SK-N-SH treated with all-trans-retinoic acid at 6 μM for 48 hours (cell line): Measurements from ENCODE around the gene DSCAM.

Experiments
- ISL1 ChIP-seq: fragments of 250-450 bp; sonication (Bioruptor Pico); IDR thresholded peaks from 2 replicates; pipeline ENCODE4 v2.1.2; 2022; ENCODE audit warnings: mild to moderate bottlenecking, moderate library complexity
- OSR1 ChIP-seq: fragments of 250-450 bp; sonication (Bioruptor Pico); IDR thresholded peaks from 2 replicates; pipeline ENCODE4 v1.8.0; 2022; ENCODE audit warnings: moderate library complexity, mild to moderate bottlenecking, inconsistent platforms
- SNAI2 ChIP-seq: fragments of 250-450 bp; sonication (Bioruptor Pico); IDR thresholded peaks from 2 replicates; pipeline ENCODE4 v1.5.0; 2020; ENCODE audit warnings: mild to moderate bottlenecking, moderate library complexity
- ZFP3 ChIP-seq: fragments of 250-450 bp; sonication (Bioruptor Pico); IDR thresholded peaks from 2 replicates; pipeline ENCODE4 v1.5.0; 2020; ENCODE audit warnings: mild to moderate bottlenecking, moderate library complexity
- ZFP30 ChIP-seq: fragments of 450-650 bp; formaldehyde crosslinking; IDR thresholded peaks from 2 replicates; pipeline ENCODE4 v1.5.0; 2022; ENCODE audit warnings: mild to moderate bottlenecking, moderate library complexity
- TF ChIP-seq, protein P1 (sequence below): fragments of 250-450 bp; sonication (Bioruptor Pico); IDR thresholded peaks from 2 replicates; pipeline ENCODE4 v1.8.0; 2020; ENCODE audit warnings: mild to moderate bottlenecking, moderate library complexity, borderline replicate concordance
- TF ChIP-seq, protein P2 (sequence below): fragments of 250-450 bp; sonication (Bioruptor Pico); IDR thresholded peaks from 2 replicates; pipeline ENCODE4 v1.5.1; 2021; ENCODE audit warnings: mild to moderate bottlenecking, moderate library complexity

DNA sequence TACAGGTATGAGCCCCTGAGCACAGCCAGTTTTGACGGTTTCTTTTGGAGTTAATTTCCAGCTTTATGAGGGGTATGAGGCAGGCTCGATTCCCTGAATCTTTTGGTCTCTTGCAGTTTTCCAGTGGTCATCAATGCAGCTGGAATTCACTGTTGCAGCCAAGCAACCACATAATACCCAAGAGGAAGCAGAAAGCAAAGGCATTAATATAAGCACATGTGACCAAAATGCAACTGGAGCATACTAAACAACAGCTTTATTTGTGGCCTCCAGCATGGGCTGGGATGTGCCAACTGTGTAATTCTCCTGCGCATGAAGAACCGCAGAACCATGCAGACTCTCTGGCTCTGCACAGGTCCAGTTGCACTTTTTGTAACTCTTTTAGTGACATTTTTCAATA is 33.0 kb downstream of the DSCAM start:
- TF ChIP-seq ZFP30 (CRISPR knock-in tag) (no peak), OSR1 (no peak), SNAI2 (no peak), ISL1 (no peak), ZFP3 (CRISPR knock-in tag) (no peak)
- TF ChIP-seq, protein P1, sequence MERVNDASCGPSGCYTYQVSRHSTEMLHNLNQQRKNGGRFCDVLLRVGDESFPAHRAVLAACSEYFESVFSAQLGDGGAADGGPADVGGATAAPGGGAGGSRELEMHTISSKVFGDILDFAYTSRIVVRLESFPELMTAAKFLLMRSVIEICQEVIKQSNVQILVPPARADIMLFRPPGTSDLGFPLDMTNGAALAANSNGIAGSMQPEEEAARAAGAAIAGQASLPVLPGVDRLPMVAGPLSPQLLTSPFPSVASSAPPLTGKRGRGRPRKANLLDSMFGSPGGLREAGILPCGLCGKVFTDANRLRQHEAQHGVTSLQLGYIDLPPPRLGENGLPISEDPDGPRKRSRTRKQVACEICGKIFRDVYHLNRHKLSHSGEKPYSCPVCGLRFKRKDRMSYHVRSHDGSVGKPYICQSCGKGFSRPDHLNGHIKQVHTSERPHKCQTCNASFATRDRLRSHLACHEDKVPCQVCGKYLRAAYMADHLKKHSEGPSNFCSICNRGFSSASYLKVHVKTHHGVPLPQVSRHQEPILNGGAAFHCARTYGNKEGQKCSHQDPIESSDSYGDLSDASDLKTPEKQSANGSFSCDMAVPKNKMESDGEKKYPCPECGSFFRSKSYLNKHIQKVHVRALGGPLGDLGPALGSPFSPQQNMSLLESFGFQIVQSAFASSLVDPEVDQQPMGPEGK, result no peak
- TF ChIP-seq, protein P2, sequence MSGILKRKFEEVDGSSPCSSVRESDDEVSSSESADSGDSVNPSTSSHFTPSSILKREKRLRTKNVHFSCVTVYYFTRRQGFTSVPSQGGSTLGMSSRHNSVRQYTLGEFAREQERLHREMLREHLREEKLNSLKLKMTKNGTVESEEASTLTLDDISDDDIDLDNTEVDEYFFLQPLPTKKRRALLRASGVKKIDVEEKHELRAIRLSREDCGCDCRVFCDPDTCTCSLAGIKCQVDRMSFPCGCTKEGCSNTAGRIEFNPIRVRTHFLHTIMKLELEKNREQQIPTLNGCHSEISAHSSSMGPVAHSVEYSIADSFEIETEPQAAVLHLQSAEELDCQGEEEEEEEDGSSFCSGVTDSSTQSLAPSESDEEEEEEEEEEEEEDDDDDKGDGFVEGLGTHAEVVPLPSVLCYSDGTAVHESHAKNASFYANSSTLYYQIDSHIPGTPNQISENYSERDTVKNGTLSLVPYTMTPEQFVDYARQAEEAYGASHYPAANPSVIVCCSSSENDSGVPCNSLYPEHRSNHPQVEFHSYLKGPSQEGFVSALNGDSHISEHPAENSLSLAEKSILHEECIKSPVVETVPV (CRISPR knock-in tag), result no peak
